ENCODE measurements around the gene SIDT2. TPM values are rescaled to one million over a fixed set of nuclear protein-coding genes. Genes with fewer than 3 reads are reported as not detected.

Gene SIDT2
- total RNA-seq, 2 donors from 2014 or later = 39.3 to 43.0 TPM

- Mint-ChIP-seq H3K27ac (no peak overlapping the region), H3K36me3 (ENCODE audit: low read depth) (peaks cover 51% of the 10 kb centered on the region), H3K4me1 (peaks cover 2% of the 10 kb centered on the region), H3K9me3 (no peaks in the 10 kb centered on the region), H3K27me3 (ENCODE audit: insufficient read depth) (no peaks in the 10 kb centered on the region), H3K4me3 (no peak overlapping the region)
- WGBS, 2 experiments (ENCODE audit: insufficient coverage in 1 of 2, insufficient read length in 1 of 2) = 88 to 93% methylated on average over 7 to 15 of the region's 15 CpGs
- Histone ChIP-seq H3K27ac (ENCODE audit: low read depth, low read length) (no peak overlapping the region), H3K4me1 (ENCODE audit: control insufficient read depth, insufficient read depth, low read length) (no peaks in the 10 kb centered on the region), H3K27me3 (ENCODE audit: control insufficient read depth, insufficient read depth, low read length, poor library complexity, severe bottlenecking) (no peaks in the 10 kb centered on the region), H3K9me3 (ENCODE audit: control insufficient read depth, low read length) (no peaks in the 10 kb centered on the region), H3K4me3 (ENCODE audit: low read length) (no peak overlapping the region), H3K9ac (ENCODE audit: extremely low read depth, low read length, poor library complexity, severe bottlenecking) (no peak overlapping the region), H3K36me3 (ENCODE audit: control insufficient read depth, insufficient read depth, low read length) (peaks cover 73% of the 10 kb centered on the region)
- no peak for DNase-seq
- TF ChIP-seq CTCF (conservative IDR thresholded peaks at IDR 0.05) = no peak
These were observed 39.8 kb downstream of the SIDT2 start for GRCh38 chr11:117218133-117218915.

GRCh38 chr11:117219001-117219400 lies 40.5 kb downstream of the SIDT2 start:
- DNase-seq = no peak
- no peaks in the 10 kb centered on the region for H3K4me1 ChIP-seq (ENCODE audit: control insufficient read depth, insufficient read depth, low read length)
- no peak for TF ChIP-seq CTCF (conservative IDR thresholded peaks at IDR 0.05)
- H3K4me3 ChIP-seq (ENCODE audit: low read length) = no peak overlapping the region
- H3K27ac ChIP-seq (ENCODE audit: low read depth, low read length) = no peak overlapping the region
- Mint-ChIP-seq H3K27me3 (ENCODE audit: insufficient read depth) (no peaks in the 10 kb centered on the region), H3K9me3 (no peaks in the 10 kb centered on the region), H3K4me1 (peaks cover 2% of the 10 kb centered on the region), H3K27ac (no peak overlapping the region), H3K4me3 (no peak overlapping the region), H3K36me3 (ENCODE audit: low read depth) (peaks cover 53% of the 10 kb centered on the region)
- peaks cover 77% of the 10 kb centered on the region for H3K36me3 ChIP-seq (ENCODE audit: control insufficient read depth, insufficient read depth, low read length)
- WGBS, 2 experiments (ENCODE audit: insufficient coverage in 1 of 2, insufficient read length in 1 of 2) = 93 to 98% methylated on average over 7 to 9 of the region's 9 CpGs
- no peaks in the 10 kb centered on the region for H3K27me3 ChIP-seq (ENCODE audit: control insufficient read depth, insufficient read depth, low read length, poor library complexity, severe bottlenecking)
- H3K9ac ChIP-seq (ENCODE audit: extremely low read depth, low read length, poor library complexity, severe bottlenecking) = no peak overlapping the region
- H3K9me3 ChIP-seq (ENCODE audit: control insufficient read depth, low read length) = no peaks in the 10 kb centered on the region

GRCh38 chr11:117219455-117219854 lies 40.9 kb downstream of the SIDT2 start:
- Histone ChIP-seq H3K4me3 (ENCODE audit: low read length) (no peak overlapping the region), H3K9ac (ENCODE audit: extremely low read depth, low read length, poor library complexity, severe bottlenecking) (no peak overlapping the region), H3K9me3 (ENCODE audit: control insufficient read depth, low read length) (no peaks in the 10 kb centered on the region), H3K27me3 (ENCODE audit: control insufficient read depth, insufficient read depth, low read length, poor library complexity, severe bottlenecking) (no peaks in the 10 kb centered on the region), H3K27ac (ENCODE audit: low read depth, low read length) (no peak overlapping the region), H3K4me1 (ENCODE audit: control insufficient read depth, insufficient read depth, low read length) (no peaks in the 10 kb centered on the region), H3K36me3 (ENCODE audit: control insufficient read depth, insufficient read depth, low read length) (peaks cover 78% of the 10 kb centered on the region)
- no peak for TF ChIP-seq CTCF (conservative IDR thresholded peaks at IDR 0.05)
- peaks cover 2% of the 10 kb centered on the region for H3K4me1 Mint-ChIP-seq
- peak overlapping the region; percentile 31 for H3K27ac Mint-ChIP-seq
- no peak for DNase-seq
- H3K4me3 Mint-ChIP-seq = no peak overlapping the region
- H3K36me3 Mint-ChIP-seq (ENCODE audit: low read depth) = peaks cover 53% of the 10 kb centered on the region
- H3K9me3 Mint-ChIP-seq = no peaks in the 10 kb centered on the region
- no peaks in the 10 kb centered on the region for H3K27me3 Mint-ChIP-seq (ENCODE audit: insufficient read depth)
- WGBS, 2 experiments (ENCODE audit: insufficient coverage in 1 of 2, insufficient read length in 1 of 2) = 93 to 100% methylated on average over 8 of the region's 8 CpGs
